Sigmoid colon (tissue), 4 donors: ENCODE measurements around the gene CCNH.

ENCODE experiments used
- EP300 ChIP-seq, 4 donors: sonication (generic); formaldehyde crosslinking; IDR thresholded peaks; one replicate each; pipeline ENCODE4 v1.6.1; 2017; ENCODE audit warnings: antibody characterized with exemption in 4 of 4
- TF ChIP-seq, protein P1 (sequence below), 4 experiments: fragments of 450-650 bp in 3 of 4; fragments of 200-600 bp in 1 of 4; IDR thresholded peaks; one replicate each; pipeline ENCODE4 v1.5.1; 2016 to 2019; ENCODE audit warnings: antibody characterized with exemption in 4 of 4, mild to moderate bottlenecking in 3 of 4, moderate library complexity in 2 of 4

DNA sequence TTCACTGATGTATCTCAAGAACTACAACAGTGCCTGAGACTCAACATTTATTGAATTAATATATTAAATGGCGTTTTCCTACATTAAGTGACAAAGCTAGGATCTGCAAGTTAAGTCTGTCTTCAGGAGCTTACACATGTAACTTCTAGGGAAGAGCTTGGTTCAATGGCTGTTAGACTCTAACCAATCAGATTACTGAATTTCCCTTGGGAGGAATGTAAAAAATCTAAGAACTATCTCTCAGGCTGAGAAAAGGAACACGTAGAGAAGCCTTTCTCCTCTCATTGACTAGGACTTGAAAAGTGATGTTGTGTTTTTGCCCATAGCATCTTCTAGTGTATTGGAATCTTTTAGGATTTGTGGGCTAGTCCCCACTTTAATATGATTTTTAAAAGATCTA lies 53.6 kb downstream of the CCNH start:
- TF ChIP-seq, protein P1, sequence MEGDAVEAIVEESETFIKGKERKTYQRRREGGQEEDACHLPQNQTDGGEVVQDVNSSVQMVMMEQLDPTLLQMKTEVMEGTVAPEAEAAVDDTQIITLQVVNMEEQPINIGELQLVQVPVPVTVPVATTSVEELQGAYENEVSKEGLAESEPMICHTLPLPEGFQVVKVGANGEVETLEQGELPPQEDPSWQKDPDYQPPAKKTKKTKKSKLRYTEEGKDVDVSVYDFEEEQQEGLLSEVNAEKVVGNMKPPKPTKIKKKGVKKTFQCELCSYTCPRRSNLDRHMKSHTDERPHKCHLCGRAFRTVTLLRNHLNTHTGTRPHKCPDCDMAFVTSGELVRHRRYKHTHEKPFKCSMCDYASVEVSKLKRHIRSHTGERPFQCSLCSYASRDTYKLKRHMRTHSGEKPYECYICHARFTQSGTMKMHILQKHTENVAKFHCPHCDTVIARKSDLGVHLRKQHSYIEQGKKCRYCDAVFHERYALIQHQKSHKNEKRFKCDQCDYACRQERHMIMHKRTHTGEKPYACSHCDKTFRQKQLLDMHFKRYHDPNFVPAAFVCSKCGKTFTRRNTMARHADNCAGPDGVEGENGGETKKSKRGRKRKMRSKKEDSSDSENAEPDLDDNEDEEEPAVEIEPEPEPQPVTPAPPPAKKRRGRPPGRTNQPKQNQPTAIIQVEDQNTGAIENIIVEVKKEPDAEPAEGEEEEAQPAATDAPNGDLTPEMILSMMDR (IDR thresholded peaks at IDR 0.05) = no peak
- TF ChIP-seq EP300 (IDR thresholded peaks at IDR 0.05) = no peak
